Left renal pelvis (tissue), 4 donors: ENCODE results near the gene ANO4. TPM values are rescaled to one million over a fixed set of nuclear protein-coding genes. Genes with fewer than 3 reads are reported as not detected.
"Not testable (repeated sequence)": the region's sequence is repeated elsewhere in the genome, so short reads cannot be mapped to it uniquely, and the experiment has no call there.

ENCODE experiments used
- DNase-seq, 4 donors: peaks; one replicate each; pipeline ENCODE4 v3.0.0-alpha.2; 2013; ENCODE audit warnings: low read depth in 4 of 4, low spot score in 3 of 4
- polyA plus RNA-seq, 4 donors: library from polyadenylated mRNA; unstranded; fragments of 120-200 nt; gene quantifications; one replicate each; pipeline ENCODE4 v1.2.1, GENCODE V29; 2013; ENCODE audit not compliant: insufficient read length in 4 of 4

ANO4 gene
- polyA plus RNA-seq, 4 donors: 1.3 to 7.0 (median 1.4) TPM

- DNase-seq: no peak
Measured at GRCh38 chr12:100867639-100868393, 73.2 kb downstream of the ANO4 start.

DNA sequence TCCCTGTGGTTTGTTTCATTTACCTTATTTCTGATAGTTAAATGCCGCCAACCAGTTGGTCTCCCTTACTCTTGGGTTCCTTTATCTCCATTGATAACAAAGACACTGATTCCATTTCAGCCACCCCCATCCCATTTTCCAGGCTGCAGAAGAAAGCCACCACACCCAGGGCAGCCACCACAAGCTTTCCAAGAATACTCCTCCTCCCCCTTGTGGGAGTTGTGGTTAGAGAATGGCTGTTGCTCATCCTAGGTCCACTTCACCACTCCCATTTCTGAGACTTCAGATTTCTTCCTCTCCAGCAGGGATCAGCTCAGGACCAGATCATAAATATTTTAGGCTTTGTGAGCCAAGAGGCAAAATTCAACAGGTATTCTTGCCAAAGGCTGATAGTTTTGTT is 73.9 kb downstream of the ANO4 start:
- no peak for DNase-seq

GRCh38 chr12:100871195-100871734 is 76.7 kb downstream of the ANO4 start:
- no peak for DNase-seq

DNA sequence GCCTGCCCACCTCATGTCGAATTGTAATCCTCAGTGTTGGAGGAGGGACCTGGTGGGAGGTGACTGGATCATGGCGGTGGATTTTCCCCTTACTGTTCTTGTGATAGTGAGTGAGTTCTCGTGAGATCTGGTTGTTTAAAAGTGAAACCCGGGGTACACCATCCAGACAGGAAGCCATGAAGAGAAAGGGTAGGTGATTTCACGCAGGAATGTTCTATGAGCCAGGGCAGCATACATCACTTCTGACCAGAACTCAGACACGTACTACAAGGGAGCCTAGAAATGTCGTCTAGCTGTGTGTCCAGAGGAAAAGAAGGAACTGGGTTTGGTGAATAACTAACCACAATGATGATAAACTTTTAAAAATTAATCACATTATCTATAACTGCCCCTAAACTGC is 80.6 kb downstream of the ANO4 start:
- DNase-seq: no peak

DNA sequence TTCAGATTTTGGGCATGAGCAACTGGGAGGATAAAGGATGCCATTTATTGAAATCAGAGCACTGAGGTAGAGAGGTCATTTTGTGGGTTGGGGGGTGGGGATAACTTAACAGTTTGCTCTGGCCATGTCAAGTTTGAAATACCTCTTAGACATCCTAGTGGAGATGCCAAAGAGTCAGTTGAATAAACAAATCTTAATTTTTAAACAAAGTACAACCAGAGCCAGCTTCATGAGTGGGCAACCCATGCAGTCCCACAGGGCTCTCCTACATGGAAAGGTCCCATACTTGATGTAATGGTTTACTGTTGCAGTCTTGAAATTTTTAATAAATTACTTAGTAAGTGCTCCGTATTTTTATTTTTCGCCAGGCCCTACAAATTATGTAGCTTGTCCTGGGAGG is 81.2 kb downstream of the ANO4 start:
- DNase-seq: no peak

DNA sequence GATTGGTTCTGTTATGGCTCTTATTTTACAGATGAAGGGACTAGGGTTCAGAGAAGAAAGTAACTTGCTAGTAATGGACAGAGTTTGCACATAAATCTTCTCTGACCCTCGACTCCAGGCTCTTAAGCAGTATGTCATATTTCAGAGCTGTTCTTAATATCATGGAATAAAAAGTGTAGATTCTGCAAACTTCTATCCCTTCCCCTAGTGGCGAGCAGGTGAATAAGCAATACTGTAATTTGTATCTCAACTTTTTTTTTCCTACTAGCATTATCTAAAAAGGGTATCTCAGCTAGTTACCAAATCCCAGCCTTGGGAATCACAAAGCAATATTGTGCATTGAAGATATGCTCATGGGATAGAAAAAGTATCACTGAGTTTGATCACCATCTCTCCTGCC is 83.2 kb downstream of the ANO4 start:
- DNase-seq: no peak

- no peak for DNase-seq
Measured at GRCh38 chr12:100895192-100895591, 100.6 kb downstream of the ANO4 start.

DNA sequence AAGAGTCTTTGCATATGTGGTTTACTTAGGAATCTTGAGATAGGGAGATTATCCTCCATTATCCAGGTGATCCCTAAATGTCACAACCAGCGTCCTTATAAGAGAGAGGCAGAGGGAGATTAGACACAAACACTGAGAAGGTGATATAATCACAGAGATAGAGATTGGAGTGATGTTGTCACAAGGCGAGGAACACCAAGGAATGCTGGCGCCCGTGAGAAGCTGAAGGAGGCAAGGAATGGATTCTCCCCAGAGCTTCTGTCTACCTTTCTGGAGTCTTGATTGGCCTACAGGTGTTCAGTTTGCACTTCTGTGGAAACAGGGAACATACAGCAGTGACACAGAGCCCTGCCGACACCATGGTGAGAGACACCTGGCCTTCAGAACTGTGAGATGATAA is 101.6 kb downstream of the ANO4 start:
- no peak for DNase-seq

GRCh38 chr12:100897240-100897639 is 102.7 kb downstream of the ANO4 start:
- DNase-seq: no peak

GRCh38 chr12:100899301-100899700 is 104.7 kb downstream of the ANO4 start:
- DNase-seq: no peak

- no peak for DNase-seq
Measured at GRCh38 chr12:100900808-100901207, 106.2 kb downstream of the ANO4 start.

DNA sequence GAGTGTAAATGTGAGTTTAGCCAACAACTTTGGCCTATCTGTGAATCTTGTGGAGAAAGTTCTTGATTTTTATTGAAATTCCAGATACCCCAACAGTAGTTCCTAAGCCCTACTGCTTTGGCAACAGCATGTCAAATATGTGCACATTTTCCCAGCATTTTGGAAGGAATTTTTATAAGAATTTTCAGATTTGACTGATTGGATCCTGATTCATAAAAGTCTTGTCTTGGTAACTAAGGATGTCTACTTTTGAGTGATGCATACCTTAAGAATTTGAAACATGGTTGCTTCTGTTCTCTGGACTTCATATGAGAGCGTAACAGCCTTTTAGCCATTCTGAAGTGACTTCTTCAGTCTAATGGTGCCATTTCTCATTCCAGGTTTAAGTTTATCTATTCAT is 106.7 kb downstream of the ANO4 start:
- no peak for DNase-seq

GRCh38 chr12:100904270-100904669 is 109.7 kb downstream of the ANO4 start:
- DNase-seq: no peak

GRCh38 chr12:100908501-100908900 is 113.9 kb downstream of the ANO4 start:
- no peak for DNase-seq

GRCh38 chr12:100913872-100914592 is 119.5 kb downstream of the ANO4 start:
- DNase-seq: no peak

DNA sequence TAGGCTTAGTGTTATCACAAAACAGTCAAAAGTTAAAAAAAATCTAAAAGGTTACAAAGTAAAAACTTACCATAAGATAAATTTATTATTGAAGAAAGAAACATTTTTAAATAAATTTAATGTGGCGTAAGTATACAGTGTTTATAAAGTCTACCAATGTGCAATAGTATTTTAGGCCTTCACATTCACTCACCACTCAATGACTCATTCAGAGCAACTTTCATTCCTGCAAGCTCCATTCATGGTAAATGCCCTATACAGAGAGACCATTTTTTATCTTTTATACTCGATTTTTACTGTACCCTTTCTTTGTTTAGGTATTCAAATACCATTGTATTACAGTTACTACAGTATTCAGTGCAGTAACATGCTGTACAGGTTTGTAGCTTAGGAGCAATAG is 124.5 kb downstream of the ANO4 start:
- DNase-seq: no peak

DNA sequence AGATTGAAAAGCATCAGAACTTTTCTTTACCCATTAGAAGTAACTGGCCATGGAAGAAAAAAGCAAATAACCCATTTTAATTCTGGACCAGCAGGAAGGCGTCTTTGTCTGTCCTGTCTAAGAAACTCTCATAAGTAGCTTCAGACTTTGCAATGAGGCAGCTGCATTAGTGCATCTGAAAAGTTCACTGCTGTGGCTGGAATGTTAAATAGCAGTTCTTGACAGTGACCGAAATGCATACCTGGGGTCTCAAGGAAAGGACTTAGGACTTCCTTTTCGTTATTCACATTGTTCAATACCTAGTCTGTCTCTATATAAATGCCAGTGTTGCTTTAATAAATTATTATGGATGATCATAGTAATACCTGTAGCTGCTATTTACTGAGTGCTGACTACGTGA is 125.9 kb downstream of the ANO4 start:
- no peak for DNase-seq

GRCh38 chr12:100926669-100927248 is 132.2 kb downstream of the ANO4 start:
- peak in 2 of 4 donors; percentile 5 to 9 for DNase-seq

DNA sequence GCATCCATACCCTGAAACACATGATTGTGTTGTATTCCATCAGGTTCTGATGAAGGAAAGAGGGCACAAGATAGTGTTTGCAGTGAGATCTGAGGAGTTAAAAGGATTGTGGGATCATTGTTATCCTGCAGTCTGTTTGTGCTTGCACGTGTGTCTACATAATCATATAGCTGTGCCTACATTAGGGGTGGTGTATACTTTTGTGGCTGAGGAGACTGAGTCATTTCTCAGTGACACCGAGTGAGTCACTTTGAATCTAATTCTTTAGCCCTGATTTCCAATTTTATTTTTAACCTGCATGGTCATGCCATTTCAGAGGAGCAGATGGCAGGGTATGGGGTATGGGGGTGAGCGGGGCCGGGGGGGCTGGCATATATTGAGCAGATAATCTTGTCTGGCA is 133.2 kb downstream of the ANO4 start:
- no peak for DNase-seq

DNA sequence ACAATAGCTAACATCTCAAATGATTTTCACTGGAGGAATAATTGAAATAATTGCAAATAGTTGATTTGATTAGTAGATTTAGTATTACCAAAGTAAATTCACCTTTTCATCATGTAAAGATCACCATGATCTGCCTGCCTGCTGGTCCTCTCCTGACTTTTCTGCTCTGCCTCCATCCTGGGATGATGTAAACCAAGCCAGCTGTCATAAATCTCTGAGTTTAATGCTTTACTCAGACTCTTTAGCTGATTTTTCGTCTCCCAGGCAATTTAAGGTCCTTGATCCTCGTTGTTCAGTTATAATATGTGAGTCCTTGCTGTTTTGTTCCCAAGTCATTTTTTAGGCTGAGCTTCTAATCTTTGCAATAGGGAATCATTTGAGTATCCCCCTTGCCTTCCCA is 138.0 kb downstream of the ANO4 start:
- DNase-seq: no peak

GRCh38 chr12:100933531-100933930 is 139.0 kb downstream of the ANO4 start:
- DNase-seq: not testable (repeated sequence)

DNA sequence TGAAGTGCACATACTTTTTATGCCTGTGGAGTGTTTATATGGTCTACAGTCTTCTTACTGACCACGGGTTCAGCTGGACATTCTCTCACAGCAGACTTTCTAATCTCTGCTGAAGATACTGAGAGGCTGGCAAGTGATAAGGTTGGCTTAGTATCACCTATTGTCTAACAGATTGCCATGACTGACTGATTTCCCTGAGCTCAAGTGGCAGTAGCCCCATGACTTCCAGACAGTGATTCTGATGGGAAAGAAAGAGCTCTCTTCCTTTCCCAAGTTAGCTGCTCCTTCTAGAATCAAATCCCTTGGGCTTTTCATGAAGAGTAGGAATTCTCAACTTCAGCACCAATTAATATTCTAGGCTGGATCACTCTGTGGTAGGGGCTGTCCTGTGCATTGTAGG is 141.4 kb downstream of the ANO4 start:
- no peak for DNase-seq
